ENCODE results near the gene ETV3L. TPM values are rescaled to one million over a fixed set of nuclear protein-coding genes. Genes with fewer than 3 reads are reported as not detected.

ETV3L gene
- polyA plus RNA-seq, 6 donors from 2014 or later: not detected

- Mint-ChIP-seq H3K36me3 (no peaks in the 10 kb centered on the region), H3K27ac (peak overlapping the region in 2 of 6 donors; percentile 26 to 91), H3K9me3 (no peaks in the 10 kb centered on the region), H3K4me3 (peak overlapping the region in 2 of 8 donors; percentile 14 to 31), H3K4me1 (peaks cover 8 to 12% (median 10%) of the 10 kb centered on the region in 3 donors), H3K27me3 (peaks cover 0 to 7% (median 6%) of the 10 kb centered on the region in 3 donors)
- ATAC-seq (ENCODE audit: low read depth in 2 of 2) (peak; percentile 92 to 95), DNase-seq (peak; percentile 54)
These were observed 18.0 kb upstream of the ETV3L start for GRCh38 chr1:157117527-157118057.

- Mint-ChIP-seq H3K4me1 (peaks cover 8 to 12% (median 10%) of the 10 kb centered on the region in 3 donors), H3K27me3 (peaks cover 4 to 16% (median 14%) of the 10 kb centered on the region in 3 donors), H3K36me3 (no peaks in the 10 kb centered on the region), H3K4me3 (no peak overlapping the region), H3K9me3 (no peaks in the 10 kb centered on the region), H3K27ac (peak overlapping the region in 2 of 6 donors; percentile 22 to 27)
- no peak for DNase-seq
- ATAC-seq (ENCODE audit: low read depth in 2 of 2): no peak
These were observed 17.1 kb upstream of the ETV3L start for GRCh38 chr1:157116737-157117103.

GRCh38 chr1:157115851-157116736, 16.5 kb upstream of the ETV3L start:
- no peak for ATAC-seq (ENCODE audit: low read depth in 2 of 2)
- Mint-ChIP-seq H3K36me3 (no peaks in the 10 kb centered on the region), H3K4me3 (no peak overlapping the region), H3K27ac (peak overlapping the region in 2 of 6 donors; percentile 22 to 27), H3K4me1 (peaks cover 8 to 12% (median 10%) of the 10 kb centered on the region in 3 donors), H3K27me3 (peaks cover 4 to 22% (median 21%) of the 10 kb centered on the region in 3 donors), H3K9me3 (no peaks in the 10 kb centered on the region)
- no peak for DNase-seq

GRCh38 chr1:157115429-157115838, 15.8 kb upstream of the ETV3L start:
- Mint-ChIP-seq H3K27me3 (peaks cover 8 to 26% (median 23%) of the 10 kb centered on the region in 3 donors), H3K4me3 (peak overlapping the region in 1 of 8 donors; percentile 38), H3K9me3 (no peaks in the 10 kb centered on the region), H3K36me3 (no peaks in the 10 kb centered on the region), H3K4me1 (peaks cover 8 to 12% (median 10%) of the 10 kb centered on the region in 3 donors), H3K27ac (no peak overlapping the region)
- ATAC-seq (ENCODE audit: low read depth in 2 of 2): no peak
- no peak for DNase-seq

- Mint-ChIP-seq H3K27me3 (peaks cover 8 to 34% (median 31%) of the 10 kb centered on the region in 3 donors), H3K9me3 (no peaks in the 10 kb centered on the region), H3K4me3 (peak overlapping the region in 1 of 8 donors; percentile 37), H3K36me3 (no peaks in the 10 kb centered on the region), H3K27ac (peak overlapping the region in 1 of 6 donors; percentile 17), H3K4me1 (peaks cover 8 to 12% (median 10%) of the 10 kb centered on the region in 3 donors)
- DNase-seq: no peak
- ATAC-seq (ENCODE audit: low read depth in 2 of 2): no peak
These were observed 14.8 kb upstream of the ETV3L start for GRCh38 chr1:157114183-157115121.

- no peak overlapping the region for H3K4me3 Mint-ChIP-seq
- H3K27me3 Mint-ChIP-seq: peaks cover 14 to 42% (median 37%) of the 10 kb centered on the region in 3 donors
- ATAC-seq (ENCODE audit: low read depth in 2 of 2) (no peak), DNase-seq (no peak)
- H3K27ac Mint-ChIP-seq: no peak overlapping the region
- H3K9me3 Mint-ChIP-seq: no peaks in the 10 kb centered on the region
- peaks cover 8 to 12% (median 10%) of the 10 kb centered on the region in 3 donors for H3K4me1 Mint-ChIP-seq
- H3K36me3 Mint-ChIP-seq: no peaks in the 10 kb centered on the region
These were observed 14.0 kb upstream of the ETV3L start for GRCh38 chr1:157113631-157114030.

- H3K4me1 Mint-ChIP-seq: peaks cover 8 to 12% (median 10%) of the 10 kb centered on the region in 3 donors
- DNase-seq (no peak), ATAC-seq (ENCODE audit: low read depth in 2 of 2) (no peak)
- H3K9me3 Mint-ChIP-seq: no peaks in the 10 kb centered on the region
- no peak overlapping the region for H3K27ac Mint-ChIP-seq
- no peaks in the 10 kb centered on the region for H3K36me3 Mint-ChIP-seq
- peaks cover 20 to 47% (median 42%) of the 10 kb centered on the region in 3 donors for H3K27me3 Mint-ChIP-seq
- no peak overlapping the region for H3K4me3 Mint-ChIP-seq
These were observed 13.5 kb upstream of the ETV3L start for GRCh38 chr1:157113106-157113505.

- no peak overlapping the region for H3K4me3 Mint-ChIP-seq
- H3K9me3 Mint-ChIP-seq: no peaks in the 10 kb centered on the region
- H3K27me3 Mint-ChIP-seq: peaks cover 20 to 55% (median 50%) of the 10 kb centered on the region in 3 donors
- no peak for ATAC-seq (ENCODE audit: low read depth in 2 of 2)
- peak overlapping the region in 2 of 6 donors; percentile 1 to 5 for H3K27ac Mint-ChIP-seq
- no peak for DNase-seq
- no peaks in the 10 kb centered on the region for H3K36me3 Mint-ChIP-seq
- H3K4me1 Mint-ChIP-seq: peaks cover under 1 to 4% (median 3%) of the 10 kb centered on the region in 3 donors
These were observed 12.7 kb upstream of the ETV3L start for GRCh38 chr1:157112186-157112867.

GRCh38 chr1:157111396-157112165, 12.0 kb upstream of the ETV3L start:
- ATAC-seq (ENCODE audit: low read depth in 2 of 2) (no peak), DNase-seq (no peak)
- H3K36me3 Mint-ChIP-seq: no peaks in the 10 kb centered on the region
- H3K4me3 Mint-ChIP-seq: no peak overlapping the region
- peak overlapping the region in 1 of 6 donors; percentile 62 for H3K27ac Mint-ChIP-seq
- H3K9me3 Mint-ChIP-seq: no peaks in the 10 kb centered on the region
- H3K27me3 Mint-ChIP-seq: peaks cover 20 to 63% (median 58%) of the 10 kb centered on the region in 3 donors
- peaks cover 0 to 5% (median 5%) of the 10 kb centered on the region in 3 donors for H3K4me1 Mint-ChIP-seq

- DNase-seq: no peak
- no peak for ATAC-seq (ENCODE audit: low read depth in 2 of 2)
- H3K27ac Mint-ChIP-seq: no peak overlapping the region
- peaks cover 20 to 72% (median 67%) of the 10 kb centered on the region in 3 donors for H3K27me3 Mint-ChIP-seq
- no peaks in the 10 kb centered on the region for H3K9me3 Mint-ChIP-seq
- H3K36me3 Mint-ChIP-seq: no peaks in the 10 kb centered on the region
- H3K4me3 Mint-ChIP-seq: no peak overlapping the region
- H3K4me1 Mint-ChIP-seq: peaks cover 0 to 11% (median 11%) of the 10 kb centered on the region in 3 donors
These were observed 11.1 kb upstream of the ETV3L start for GRCh38 chr1:157110686-157111085.

- ATAC-seq (ENCODE audit: low read depth in 2 of 2): no peak
- Mint-ChIP-seq H3K27me3 (peaks cover 20 to 75% (median 73%) of the 10 kb centered on the region in 3 donors), H3K4me3 (no peak overlapping the region), H3K27ac (no peak overlapping the region), H3K4me1 (peaks cover 0 to 11% (median 11%) of the 10 kb centered on the region in 3 donors), H3K9me3 (no peaks in the 10 kb centered on the region), H3K36me3 (no peaks in the 10 kb centered on the region)
- no peak for DNase-seq
These were observed 10.4 kb upstream of the ETV3L start for GRCh38 chr1:157110003-157110402.

GRCh38 chr1:157108448-157108847, 8.8 kb upstream of the ETV3L start:
- no peaks in the 10 kb centered on the region for H3K36me3 Mint-ChIP-seq
- peaks cover 0 to 11% (median 11%) of the 10 kb centered on the region in 3 donors for H3K4me1 Mint-ChIP-seq
- DNase-seq (no peak), ATAC-seq (ENCODE audit: low read depth in 2 of 2) (no peak)
- no peaks in the 10 kb centered on the region for H3K9me3 Mint-ChIP-seq
- peaks cover 30 to 83% (median 75%) of the 10 kb centered on the region in 3 donors for H3K27me3 Mint-ChIP-seq
- no peak overlapping the region for H3K4me3 Mint-ChIP-seq
- peak overlapping the region in 1 of 6 donors; percentile 73 for H3K27ac Mint-ChIP-seq

Data from naive B cell (primary cell).